Peyer's patch (tissue), 4 donors: ENCODE data around the gene ATL1. TPM values are rescaled to one million over a fixed set of nuclear protein-coding genes. Genes with fewer than 3 reads are reported as not detected.

Experiments
- DNase-seq, 3 donors: peaks; one replicate each; pipeline ENCODE4 v3.0.0-alpha.2; 2017 to 2019
- H3K27ac ChIP-seq, 4 donors: fragments of 200-600 bp; sonication (generic); one replicate each; pipeline ENCODE4 v1.5.1; 2016 to 2019
- H3K27me3 ChIP-seq, 2 donors: fragments of 200-600 bp; sonication (generic); one replicate each; pipeline ENCODE4 v1.5.1; 2019
- H3K36me3 ChIP-seq, 3 donors: fragments of 200-600 bp; sonication (generic); one replicate each; pipeline ENCODE4 v1.5.1; 2016 to 2019
- H3K4me1 ChIP-seq, 4 donors: fragments of 200-600 bp; sonication (generic); one replicate each; pipeline ENCODE4 v1.5.1; 2016 to 2019
- H3K4me3 ChIP-seq, 4 donors: fragments of 200-600 bp; sonication (generic); 1 replicate in 3 of 4; 2 replicates in 1 of 4; pipeline ENCODE4 v1.5.1; 2016 to 2019; ENCODE audit warnings: mild to moderate bottlenecking in 1 of 4
- H3K9me3 ChIP-seq, 4 donors: fragments of 200-600 bp; sonication (generic); one replicate each; pipeline ENCODE4 v1.5.1; 2016 to 2019; ENCODE audit warnings: mild to moderate bottlenecking in 1 of 4
- CTCF ChIP-seq, 6 experiments: fragments of 450-650 bp in 4 of 6; fragments of 200-600 bp in 2 of 6; sonication (generic) in 1 of 6; IDR thresholded peaks; one replicate each; pipeline ENCODE4 v1.5.1; 2017 to 2019; ENCODE audit warnings: antibody characterized with exemption in 6 of 6, mild to moderate bottlenecking in 3 of 6, moderate library complexity in 1 of 6
- POLR2A ChIP-seq, 2 donors: fragments of 450-650 bp; IDR thresholded peaks; one replicate each; pipeline ENCODE4 v1.5.1; 2017; ENCODE audit warnings: antibody characterized with exemption in 2 of 2, mild to moderate bottlenecking in 2 of 2, moderate library complexity in 2 of 2
- total RNA-seq, 4 donors: library from RNA; depleted of rRNA; stranded (reverse); fragments of >200 nt; gene quantifications; one replicate each; pipeline ENCODE4 v1.1.0, GENCODE V29; 2016

ATL1 gene
- total RNA-seq, 4 donors from 2014 or later: 6.6 to 9.5 (median 8.5) TPM

GRCh38 chr14:50612806-50613205, 52.9 kb downstream of the ATL1 start:
- H3K27me3 ChIP-seq: no peaks in the 10 kb centered on the region
- DNase-seq: no peak
- H3K4me3 ChIP-seq: no peak overlapping the region
- H3K4me1 ChIP-seq: no peaks in the 10 kb centered on the region
- TF ChIP-seq POLR2A (IDR thresholded peaks at IDR 0.05): no peak
- no peak for TF ChIP-seq CTCF (IDR thresholded peaks at IDR 0.05)
- H3K9me3 ChIP-seq: no peaks in the 10 kb centered on the region
- no peak overlapping the region for H3K27ac ChIP-seq
- peaks cover 0 to 11% (median 0%) of the 10 kb centered on the region in 3 donors for H3K36me3 ChIP-seq

GRCh38 chr14:50615056-50615455, 55.1 kb downstream of the ATL1 start:
- no peaks in the 10 kb centered on the region for H3K9me3 ChIP-seq
- peaks cover 0 to 11% (median 0%) of the 10 kb centered on the region in 3 donors for H3K36me3 ChIP-seq
- no peak overlapping the region for H3K27ac ChIP-seq
- H3K27me3 ChIP-seq: no peaks in the 10 kb centered on the region
- H3K4me3 ChIP-seq: no peak overlapping the region
- DNase-seq: no peak
- H3K4me1 ChIP-seq: no peaks in the 10 kb centered on the region
- no peak for TF ChIP-seq CTCF (IDR thresholded peaks at IDR 0.05)

- Histone ChIP-seq H3K36me3 (peaks cover 0 to 11% (median 0%) of the 10 kb centered on the region in 3 donors), H3K4me1 (no peaks in the 10 kb centered on the region), H3K27me3 (no peaks in the 10 kb centered on the region), H3K27ac (no peak overlapping the region), H3K4me3 (no peak overlapping the region), H3K9me3 (no peaks in the 10 kb centered on the region)
- no peak for DNase-seq
- TF ChIP-seq POLR2A (IDR thresholded peaks at IDR 0.05) (no peak), CTCF (IDR thresholded peaks at IDR 0.05) (no peak)
Observed at GRCh38 chr14:50615552-50615951, 55.6 kb downstream of the ATL1 start.

GRCh38 chr14:50616275-50616674, 56.3 kb downstream of the ATL1 start:
- no peak for TF ChIP-seq POLR2A (IDR thresholded peaks at IDR 0.05)
- no peak for TF ChIP-seq CTCF (IDR thresholded peaks at IDR 0.05)
- no peak for DNase-seq
- Histone ChIP-seq H3K27me3 (no peaks in the 10 kb centered on the region), H3K36me3 (peaks cover 0 to 11% (median 0%) of the 10 kb centered on the region in 3 donors), H3K4me1 (no peaks in the 10 kb centered on the region), H3K27ac (no peak overlapping the region), H3K9me3 (no peaks in the 10 kb centered on the region), H3K4me3 (no peak overlapping the region)

GRCh38 chr14:50619569-50620141, 59.7 kb downstream of the ATL1 start:
- DNase-seq: no peak

More at GRCh38 chr14:50619569-50620141, 59.7 kb downstream of the ATL1 start:
- no peaks in the 10 kb centered on the region for H3K9me3 ChIP-seq
- no peak for TF ChIP-seq POLR2A (IDR thresholded peaks at IDR 0.05)
- TF ChIP-seq CTCF (IDR thresholded peaks at IDR 0.05): peak in 5 of 6 experiments; percentile 45 to 62 (median 58)
- H3K4me1 ChIP-seq: no peaks in the 10 kb centered on the region
- H3K27me3 ChIP-seq: no peaks in the 10 kb centered on the region
- peaks cover 0 to 10% (median 0%) of the 10 kb centered on the region in 3 donors for H3K36me3 ChIP-seq
- H3K27ac ChIP-seq: no peak overlapping the region
- H3K4me3 ChIP-seq: no peak overlapping the region
